ENCODE data around the gene RABGAP1.

DNA sequence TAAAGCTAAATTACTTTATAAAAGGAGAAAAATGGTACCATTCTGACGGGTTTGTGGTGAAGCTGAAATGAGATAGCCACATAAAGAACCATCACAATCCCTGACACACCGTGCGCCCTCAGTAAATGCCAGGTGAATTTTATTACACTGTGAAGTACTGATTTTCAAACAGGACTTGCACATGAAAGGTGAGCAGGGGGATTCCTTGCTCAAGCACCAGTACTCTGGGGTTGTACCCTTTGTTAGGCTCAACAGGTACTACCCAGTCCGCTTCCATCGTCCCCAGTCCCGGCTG is 419 bp upstream of the RABGAP1 start:
- no peak for TF ChIP-seq EP300 (IDR thresholded peaks at IDR 0.05)
- no peak for TF ChIP-seq POLR2A (IDR thresholded peaks at IDR 0.05)
- TF ChIP-seq, protein P1, sequence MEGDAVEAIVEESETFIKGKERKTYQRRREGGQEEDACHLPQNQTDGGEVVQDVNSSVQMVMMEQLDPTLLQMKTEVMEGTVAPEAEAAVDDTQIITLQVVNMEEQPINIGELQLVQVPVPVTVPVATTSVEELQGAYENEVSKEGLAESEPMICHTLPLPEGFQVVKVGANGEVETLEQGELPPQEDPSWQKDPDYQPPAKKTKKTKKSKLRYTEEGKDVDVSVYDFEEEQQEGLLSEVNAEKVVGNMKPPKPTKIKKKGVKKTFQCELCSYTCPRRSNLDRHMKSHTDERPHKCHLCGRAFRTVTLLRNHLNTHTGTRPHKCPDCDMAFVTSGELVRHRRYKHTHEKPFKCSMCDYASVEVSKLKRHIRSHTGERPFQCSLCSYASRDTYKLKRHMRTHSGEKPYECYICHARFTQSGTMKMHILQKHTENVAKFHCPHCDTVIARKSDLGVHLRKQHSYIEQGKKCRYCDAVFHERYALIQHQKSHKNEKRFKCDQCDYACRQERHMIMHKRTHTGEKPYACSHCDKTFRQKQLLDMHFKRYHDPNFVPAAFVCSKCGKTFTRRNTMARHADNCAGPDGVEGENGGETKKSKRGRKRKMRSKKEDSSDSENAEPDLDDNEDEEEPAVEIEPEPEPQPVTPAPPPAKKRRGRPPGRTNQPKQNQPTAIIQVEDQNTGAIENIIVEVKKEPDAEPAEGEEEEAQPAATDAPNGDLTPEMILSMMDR (IDR thresholded peaks at IDR 0.05) = no peak

Measured in tibial nerve (tissue), 4 donors.